IPS-NIHi11 (cell line): Measurements from ENCODE around the gene SCUBE1.

Experiments used
- DNase-seq: peaks from one replicate; pipeline ENCODE4 v3.0.0; 2012; ENCODE audit warnings: mixed read lengths, low spot score

SCUBE1 gene

GRCh38 chr22:43236411-43237166 lies 106.6 kb downstream of the SCUBE1 start:
- no peak for DNase-seq

GRCh38 chr22:43235445-43236409 lies 107.4 kb downstream of the SCUBE1 start:
- DNase-seq = no peak

GRCh38 chr22:43234264-43234988 lies 108.7 kb downstream of the SCUBE1 start:
- no peak for DNase-seq

GRCh38 chr22:43233529-43233928 lies 109.6 kb downstream of the SCUBE1 start:
- no peak for DNase-seq

GRCh38 chr22:43232445-43232844 lies 110.7 kb downstream of the SCUBE1 start:
- no peak for DNase-seq

GRCh38 chr22:43231724-43232034 lies 111.5 kb downstream of the SCUBE1 start:
- DNase-seq = no peak

GRCh38 chr22:43230971-43231723 lies 112.0 kb downstream of the SCUBE1 start:
- peak; percentile 93 for DNase-seq

GRCh38 chr22:43230571-43230970 lies 112.6 kb downstream of the SCUBE1 start:
- DNase-seq = no peak

- DNase-seq = no peak
These were observed 114.3 kb downstream of the SCUBE1 start for GRCh38 chr22:43228863-43229262.

GRCh38 chr22:43228330-43228729 lies 114.8 kb downstream of the SCUBE1 start:
- peak; percentile 75 for DNase-seq

GRCh38 chr22:43227239-43227630 lies 115.9 kb downstream of the SCUBE1 start:
- no peak for DNase-seq

- peak; percentile 83 for DNase-seq
These were observed 116.6 kb downstream of the SCUBE1 start for GRCh38 chr22:43226377-43227238.

GRCh38 chr22:43225609-43226008 lies 117.6 kb downstream of the SCUBE1 start:
- DNase-seq = no peak

GRCh38 chr22:43222987-43223386 lies 120.2 kb downstream of the SCUBE1 start:
- no peak for DNase-seq

- DNase-seq = no peak
These were observed 120.9 kb downstream of the SCUBE1 start for GRCh38 chr22:43222262-43222661.

- no peak for DNase-seq
These were observed 122.4 kb downstream of the SCUBE1 start for GRCh38 chr22:43220625-43221380.

- no peak for DNase-seq
These were observed 124.4 kb downstream of the SCUBE1 start for GRCh38 chr22:43218786-43219185.

- DNase-seq = peak; percentile 66
These were observed 125.7 kb downstream of the SCUBE1 start for GRCh38 chr22:43217285-43218030.

- DNase-seq = no peak
These were observed 126.4 kb downstream of the SCUBE1 start for GRCh38 chr22:43216738-43217137.
